HG02943 (cell line): ENCODE results near the gene FXYD7.
"Not testable (repeated sequence)": the region's sequence is repeated elsewhere in the genome, so short reads cannot be mapped to it uniquely, and the experiment has no call there.

Experiments used
- ATAC-seq: cut with Tn5 transposase; IDR thresholded peaks from one replicate; pipeline ENCODE4 v1.9.1; 2021; ENCODE audit warnings: mild to moderate bottlenecking, low read depth, moderate library complexity; ENCODE audit not compliant: unreplicated experiment

FXYD7 gene

GRCh38 chr19:35125749-35126623, 17.1 kb upstream of the FXYD7 start:
- no peak for ATAC-seq

DNA sequence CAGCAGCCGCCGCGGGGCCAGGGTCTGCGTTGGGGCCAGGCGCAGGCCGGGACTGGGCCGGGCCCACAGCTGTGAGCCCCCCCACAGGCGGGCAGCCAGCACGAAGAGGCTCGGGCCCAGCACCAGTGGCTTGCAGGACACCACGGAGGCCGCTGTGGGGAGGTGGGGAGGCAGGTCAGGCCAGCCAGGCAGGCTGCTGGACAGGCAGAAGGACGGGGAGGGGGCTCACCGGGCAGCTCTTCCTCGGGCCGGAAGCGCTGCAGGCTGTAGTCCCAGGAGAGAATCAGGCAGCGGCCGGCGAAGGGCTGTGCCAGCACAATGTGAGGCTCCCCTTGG, 16.5 kb upstream of the FXYD7 start:
- no peak for ATAC-seq

- no peak for ATAC-seq
These were observed 15.2 kb upstream of the FXYD7 start for GRCh38 chr19:35127871-35128270.

- no peak for ATAC-seq
These were observed 14.5 kb upstream of the FXYD7 start for GRCh38 chr19:35128398-35129057.

DNA sequence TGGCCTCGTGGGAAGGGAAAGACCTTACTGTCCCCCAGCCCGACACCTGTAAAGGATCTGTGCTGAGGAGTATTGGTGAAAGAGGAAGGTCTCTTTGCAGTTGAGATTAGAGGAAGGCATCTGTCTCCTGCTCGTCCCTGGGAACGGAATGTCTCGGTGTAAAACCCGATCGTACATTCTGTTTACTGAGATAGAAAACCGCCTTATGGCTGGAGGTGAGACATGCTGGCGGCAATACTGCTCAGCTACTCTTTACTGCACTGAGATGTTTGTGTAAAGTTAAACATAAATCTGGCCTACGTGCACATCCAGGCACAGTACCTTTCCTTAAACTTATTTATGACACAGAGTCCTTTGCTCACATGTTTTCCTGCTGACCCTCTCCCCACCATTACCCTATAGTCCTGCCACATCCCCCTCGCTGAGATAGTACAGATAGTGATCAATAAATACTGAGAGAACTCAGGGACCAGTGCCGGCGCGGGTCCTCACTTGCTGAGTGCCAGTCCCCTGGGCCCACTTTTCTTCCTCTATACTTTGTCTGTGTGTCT, 13.3 kb upstream of the FXYD7 start:
- ATAC-seq = not testable (repeated sequence)

GRCh38 chr19:35130761-35131720, 12.0 kb upstream of the FXYD7 start:
- no peak for ATAC-seq

GRCh38 chr19:35132254-35132653, 10.8 kb upstream of the FXYD7 start:
- ATAC-seq = no peak

DNA sequence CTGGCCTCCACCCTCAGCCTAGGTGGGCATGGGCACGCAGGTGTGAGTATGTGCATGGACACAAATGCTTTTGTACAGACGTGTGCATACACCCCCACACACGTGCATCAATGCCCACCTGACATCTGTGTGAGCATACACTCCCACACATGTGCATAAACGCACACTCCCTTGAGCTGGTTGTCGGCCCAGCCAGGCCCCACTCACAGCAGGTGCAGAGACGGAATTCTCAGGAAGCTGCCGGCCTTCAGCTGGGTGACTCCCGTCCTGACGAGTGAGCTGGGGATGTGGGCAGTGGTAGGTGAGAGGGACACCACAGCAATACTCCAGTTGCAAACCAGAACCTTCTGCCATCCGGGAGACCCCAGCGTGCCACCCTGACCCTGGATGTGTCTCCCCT, 9.2 kb upstream of the FXYD7 start:
- no peak for ATAC-seq

DNA sequence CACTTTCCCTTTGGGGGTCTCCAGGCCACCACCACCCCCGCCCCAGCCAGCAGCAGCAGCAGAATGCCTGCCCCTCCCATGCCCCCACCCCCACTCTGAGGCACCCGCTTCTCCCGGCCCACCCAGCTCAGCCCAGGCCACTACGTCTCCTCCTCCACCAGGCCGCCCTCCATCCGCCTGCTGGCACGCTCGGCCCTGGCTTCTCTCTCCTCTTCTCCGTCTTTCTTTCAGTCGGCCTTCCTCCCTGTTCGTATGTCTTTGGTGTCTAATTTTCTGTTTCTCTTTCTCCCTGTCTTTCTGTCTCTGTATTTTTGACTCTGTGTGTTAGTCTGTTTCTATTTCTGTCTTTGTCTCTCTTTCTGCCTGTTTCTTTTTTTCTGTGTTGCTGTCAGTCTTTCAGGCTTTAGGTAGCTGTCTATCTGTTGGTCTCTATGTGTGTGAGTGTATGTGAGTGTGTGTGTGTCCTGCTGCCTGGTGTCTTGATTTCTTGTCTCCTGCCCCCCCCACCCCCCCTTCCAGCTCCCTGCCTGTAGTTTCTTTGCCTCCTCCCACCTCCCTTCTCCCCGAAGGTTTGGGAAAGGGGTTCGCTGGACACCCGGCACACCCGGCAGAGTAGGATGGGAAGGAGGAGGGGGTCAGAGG, 8.3 kb upstream of the FXYD7 start, which contains the start of gene LGI4:
Gene LGI4 (minus strand): TSS at position 459 of the 642 bp plus-strand sequence. CDS start 379 bp downstream, at position 80.
- ATAC-seq = no peak

GRCh38 chr19:35135389-35135909, 7.6 kb upstream of the FXYD7 start:
- ATAC-seq = no peak

DNA sequence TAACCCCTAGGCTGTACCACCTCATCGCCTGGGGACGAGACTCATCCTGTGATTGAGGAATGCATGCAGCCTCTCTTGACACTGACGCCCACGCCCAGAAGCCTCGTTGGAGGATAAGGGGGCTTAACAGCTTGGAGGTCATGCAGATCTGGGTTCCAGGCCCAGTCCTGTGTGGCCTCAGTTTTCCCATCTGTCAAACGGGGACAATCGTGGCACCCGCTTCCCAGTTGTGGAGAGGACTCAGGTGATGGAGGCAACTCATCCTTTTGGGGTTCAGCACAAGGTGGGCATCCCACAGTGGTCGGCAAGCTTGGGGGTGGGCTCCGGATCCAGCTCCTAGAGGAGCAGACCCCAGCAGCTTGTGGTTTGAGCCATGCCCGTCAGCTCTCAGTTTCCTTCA, 6.8 kb upstream of the FXYD7 start:
- ATAC-seq = no peak

DNA sequence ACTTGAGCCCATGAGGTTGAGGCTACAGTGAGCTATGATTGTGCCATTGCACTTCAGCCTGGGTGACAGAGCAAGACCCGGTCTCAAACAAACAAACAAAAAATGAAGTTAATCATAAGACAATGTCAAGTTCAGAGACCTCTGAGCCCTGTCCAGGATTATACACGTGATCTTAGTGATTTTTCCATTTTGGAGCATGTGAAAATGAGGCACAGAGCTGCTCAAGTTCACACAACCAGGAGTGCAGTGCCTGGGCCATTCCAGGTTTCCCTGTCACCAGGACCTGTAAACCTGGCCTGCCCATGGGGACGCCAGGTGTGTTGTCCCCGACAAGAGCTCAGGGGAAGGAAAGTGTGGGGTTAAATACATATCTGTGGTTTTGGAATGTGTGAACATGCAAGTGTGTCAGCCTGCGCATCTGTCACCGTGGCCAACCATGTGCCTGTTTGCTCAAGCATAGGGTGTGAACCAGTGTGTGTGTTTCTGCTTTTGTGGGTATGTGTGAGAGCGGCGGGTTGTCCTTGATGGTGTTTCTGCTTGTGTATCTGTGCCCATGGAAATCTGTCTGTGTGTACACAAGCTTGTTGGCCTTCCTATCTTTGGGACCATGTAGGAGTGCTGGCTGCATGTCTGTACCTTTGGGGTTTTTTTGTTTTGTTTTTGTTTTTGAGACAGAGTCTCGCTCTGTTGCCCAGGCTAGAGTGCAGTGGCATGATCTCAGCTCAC, 5.9 kb upstream of the FXYD7 start:
- ATAC-seq = no peak

DNA sequence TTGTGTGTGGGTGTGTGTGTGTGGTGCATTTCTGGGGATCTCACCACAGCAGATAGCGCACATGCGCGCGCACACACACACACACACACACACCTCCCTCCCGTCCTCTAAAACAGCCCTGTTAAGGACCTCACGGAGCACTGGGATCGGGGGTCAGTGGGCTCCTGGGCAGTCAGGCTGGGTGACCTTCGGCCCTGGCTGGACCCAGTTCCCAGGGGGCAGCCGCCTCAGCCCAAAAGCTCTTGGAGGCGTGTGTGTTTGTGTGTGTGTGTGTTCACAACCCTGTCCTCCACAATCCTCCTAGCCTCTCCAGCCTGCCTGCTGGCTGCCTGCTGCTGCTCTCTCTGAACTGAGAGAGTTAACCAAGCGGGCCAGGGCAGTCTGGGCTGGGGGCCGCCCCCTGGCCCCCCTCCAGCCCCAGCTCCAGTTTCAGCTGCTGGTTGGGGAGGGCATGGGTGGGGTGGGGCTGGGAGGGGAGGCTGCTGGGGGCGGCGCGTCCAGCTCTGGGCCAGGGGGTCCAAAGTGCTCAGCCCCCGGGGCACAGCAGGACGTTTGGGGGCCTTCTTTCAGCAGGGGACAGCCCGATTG, 4.7 kb upstream of the FXYD7 start, which contains the start of gene FXYD1:
Gene FXYD1 (plus strand): TSS at position 520 of the 588 bp plus-strand sequence. CDS start 1,256 bp downstream, outside the sequence.
- no peak for ATAC-seq

GRCh38 chr19:35140207-35140961, 2.7 kb upstream of the FXYD7 start:
- ATAC-seq = no peak

DNA sequence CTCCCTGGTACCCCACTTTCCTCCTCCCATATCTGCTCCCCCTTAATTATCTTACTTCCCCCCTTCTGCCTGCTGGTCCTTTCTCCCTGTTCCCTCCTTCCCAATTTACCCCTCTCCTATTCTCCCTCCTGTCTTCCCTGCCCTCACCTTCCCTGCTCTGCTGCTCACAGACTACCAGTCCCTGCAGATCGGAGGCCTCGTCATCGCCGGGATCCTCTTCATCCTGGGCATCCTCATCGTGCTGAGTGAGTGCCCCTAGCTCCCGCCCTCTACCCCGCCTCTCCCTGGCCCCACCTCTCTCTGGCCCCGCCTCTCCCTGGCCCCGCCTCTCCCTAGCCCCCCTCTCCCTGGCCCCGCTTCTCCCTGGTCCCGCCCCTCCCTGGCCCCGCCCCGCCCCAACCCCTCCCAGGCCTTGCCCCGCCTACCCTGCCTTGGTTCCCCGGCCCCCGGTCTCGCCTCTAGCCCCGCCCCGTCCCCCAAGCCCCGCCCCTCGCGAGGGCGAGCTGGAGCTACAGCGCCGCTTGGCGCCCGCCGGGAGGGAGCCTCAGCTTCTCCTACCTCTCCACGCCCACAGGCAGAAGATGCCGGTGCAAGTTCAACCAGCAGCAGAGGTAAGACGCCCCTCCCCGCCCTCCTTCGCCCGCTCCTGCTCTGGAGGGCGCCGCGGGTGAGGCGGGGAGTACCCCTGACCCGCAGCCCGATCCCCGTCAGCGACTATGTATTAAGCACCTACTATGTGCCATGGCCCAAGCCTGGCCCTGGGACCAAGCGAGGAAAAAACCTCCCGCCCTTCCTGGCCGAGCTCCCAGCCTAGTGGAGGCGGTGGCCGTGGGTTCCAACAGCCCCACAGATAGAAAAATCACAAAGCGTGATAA, 1.9 kb upstream of the FXYD7 start:
- ATAC-seq = no peak

GRCh38 chr19:35141837-35142605, 1.0 kb upstream of the FXYD7 start:
- ATAC-seq = no peak
